Suprapubic skin (tissue), 4 donors: ENCODE data around the gene PHTF2. TPM values are rescaled to one million over a fixed set of nuclear protein-coding genes. Genes with fewer than 3 reads are reported as not detected.

Experiments
- DNase-seq, 2 donors: peaks; one replicate each; pipeline ENCODE4 v3.0.0-alpha.2; 2019; ENCODE audit warnings: low spot score in 2 of 2
- H3K27ac ChIP-seq: fragments of 200-600 bp; sonication (generic); one replicate; pipeline ENCODE4 v1.5.1; 2019
- H3K27me3 ChIP-seq: fragments of 200-600 bp; sonication (generic); one replicate; pipeline ENCODE4 v1.5.1; 2019
- H3K36me3 ChIP-seq: fragments of 200-600 bp; sonication (generic); one replicate; pipeline ENCODE4 v1.5.1; 2019
- H3K4me1 ChIP-seq: fragments of 200-600 bp; sonication (generic); one replicate; pipeline ENCODE4 v1.5.1; 2019
- H3K4me3 ChIP-seq: fragments of 200-600 bp; sonication (generic); one replicate; pipeline ENCODE4 v1.5.1; 2019; ENCODE audit warnings: mild to moderate bottlenecking
- H3K9me3 ChIP-seq: fragments of 200-600 bp; sonication (generic); one replicate; pipeline ENCODE4 v1.5.1; 2019
- EP300 ChIP-seq: sonication (generic); formaldehyde crosslinking; IDR thresholded peaks from one replicate; pipeline ENCODE4 v1.6.1; 2017; ENCODE audit warnings: antibody characterized with exemption
- POLR2A ChIP-seq, 2 donors: fragments of 450-650 bp; IDR thresholded peaks; one replicate each; pipeline ENCODE4 v1.6.1; 2017; ENCODE audit warnings: antibody characterized with exemption in 2 of 2, mild to moderate bottlenecking in 2 of 2, moderate library complexity in 2 of 2
- POLR2AphosphoS5 ChIP-seq, 3 donors: sonication (generic); formaldehyde crosslinking; IDR thresholded peaks; one replicate each; pipeline ENCODE4 v1.6.1; 2017; ENCODE audit warnings: antibody characterized with exemption in 3 of 3
- WGBS: methylation state at CpG from one replicate; pipeline ENCODE4 v1.1.5; 2018; 5-methylcytosine and 5-hydroxymethylcytosine counted together
- total RNA-seq, 4 donors: library from RNA; depleted of rRNA; stranded (reverse); fragments of >200 nt; gene quantifications; one replicate each; pipeline ENCODE4 v1.1.0, GENCODE V29; 2016
- TF ChIP-seq, protein P1 (sequence below), 2 donors: fragments of 200-600 bp in 1 of 2; fragments of 450-650 bp in 1 of 2; sonication (generic) in 1 of 2; IDR thresholded peaks; one replicate each; pipeline ENCODE4 v1.5.1; 2016 to 2019; ENCODE audit warnings: antibody characterized with exemption in 2 of 2, mild to moderate bottlenecking in 1 of 2, moderate library complexity in 1 of 2

Gene PHTF2
- total RNA-seq, 4 donors from 2014 or later: 9.6 to 33.7 (median 15.7) TPM

DNA sequence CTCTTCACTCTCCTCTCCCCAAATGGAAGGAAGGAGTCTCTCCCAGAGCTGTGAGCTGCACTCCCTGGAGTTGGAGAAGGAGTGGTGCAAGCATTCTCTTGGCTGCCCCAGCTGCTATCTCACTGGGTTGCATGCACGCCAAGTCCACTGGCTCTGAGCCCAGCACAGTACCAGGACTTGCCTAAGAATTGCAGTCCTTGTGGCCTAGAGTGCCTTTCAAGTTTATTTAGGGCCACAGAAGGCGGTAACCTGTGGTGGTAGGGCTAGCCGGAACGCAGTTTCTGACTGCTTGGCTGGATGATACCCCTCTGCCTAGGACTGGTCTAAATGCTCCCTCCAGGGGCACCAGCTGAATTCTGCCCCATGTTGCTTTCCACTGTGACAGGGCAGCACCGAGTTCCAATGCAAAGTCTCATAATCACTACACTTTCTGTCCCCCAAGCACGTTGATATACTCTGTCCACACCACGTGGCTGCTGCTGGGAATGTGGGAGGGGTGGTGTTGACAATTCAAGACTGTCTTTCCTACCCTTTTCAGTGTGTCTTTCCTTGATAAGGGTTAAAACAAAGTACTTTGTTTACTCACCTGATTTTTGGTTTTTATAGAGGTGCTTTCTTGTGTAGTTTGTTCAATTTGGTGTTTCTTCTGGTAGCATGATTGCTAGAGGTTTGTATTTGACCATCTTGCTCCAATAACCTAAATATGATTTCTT is 57.0 kb downstream of the PHTF2 start:
- no peaks in the 10 kb centered on the region for H3K27me3 ChIP-seq
- no peak overlapping the region for H3K27ac ChIP-seq
- DNase-seq: no peak
- peaks cover 5% of the 10 kb centered on the region for H3K36me3 ChIP-seq
- no peak overlapping the region for H3K4me3 ChIP-seq
- no peaks in the 10 kb centered on the region for H3K9me3 ChIP-seq
- 78% methylated on average over 4 of the region's 7 CpGs for WGBS
- no peaks in the 10 kb centered on the region for H3K4me1 ChIP-seq
- TF ChIP-seq POLR2A (IDR thresholded peaks at IDR 0.05) (no peak), POLR2AphosphoS5 (IDR thresholded peaks at IDR 0.05) (no peak), EP300 (no peak)
- TF ChIP-seq, protein P1, sequence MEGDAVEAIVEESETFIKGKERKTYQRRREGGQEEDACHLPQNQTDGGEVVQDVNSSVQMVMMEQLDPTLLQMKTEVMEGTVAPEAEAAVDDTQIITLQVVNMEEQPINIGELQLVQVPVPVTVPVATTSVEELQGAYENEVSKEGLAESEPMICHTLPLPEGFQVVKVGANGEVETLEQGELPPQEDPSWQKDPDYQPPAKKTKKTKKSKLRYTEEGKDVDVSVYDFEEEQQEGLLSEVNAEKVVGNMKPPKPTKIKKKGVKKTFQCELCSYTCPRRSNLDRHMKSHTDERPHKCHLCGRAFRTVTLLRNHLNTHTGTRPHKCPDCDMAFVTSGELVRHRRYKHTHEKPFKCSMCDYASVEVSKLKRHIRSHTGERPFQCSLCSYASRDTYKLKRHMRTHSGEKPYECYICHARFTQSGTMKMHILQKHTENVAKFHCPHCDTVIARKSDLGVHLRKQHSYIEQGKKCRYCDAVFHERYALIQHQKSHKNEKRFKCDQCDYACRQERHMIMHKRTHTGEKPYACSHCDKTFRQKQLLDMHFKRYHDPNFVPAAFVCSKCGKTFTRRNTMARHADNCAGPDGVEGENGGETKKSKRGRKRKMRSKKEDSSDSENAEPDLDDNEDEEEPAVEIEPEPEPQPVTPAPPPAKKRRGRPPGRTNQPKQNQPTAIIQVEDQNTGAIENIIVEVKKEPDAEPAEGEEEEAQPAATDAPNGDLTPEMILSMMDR (IDR thresholded peaks at IDR 0.05): no peak

DNA sequence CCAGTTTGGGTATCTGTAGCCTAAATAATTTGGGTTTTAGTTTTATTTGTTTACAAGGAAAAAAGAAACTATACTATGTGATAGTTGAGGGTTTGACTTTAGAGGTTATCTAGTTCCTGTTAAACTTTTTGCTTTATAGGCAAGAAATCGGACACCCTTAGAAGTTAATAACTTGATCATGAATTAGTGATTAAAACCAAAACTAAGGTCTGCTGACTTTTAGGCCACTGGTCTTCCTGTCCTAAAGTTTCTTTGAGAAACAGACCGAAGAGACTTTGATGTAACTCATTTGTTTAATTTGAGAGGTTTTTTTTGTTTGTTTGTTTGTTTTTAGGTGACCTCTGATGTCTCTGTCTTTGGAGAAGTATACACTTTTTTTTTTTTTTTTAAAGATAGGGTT is 59.7 kb downstream of the PHTF2 start:
- Histone ChIP-seq H3K27ac (no peak overlapping the region), H3K4me3 (no peak overlapping the region), H3K27me3 (no peaks in the 10 kb centered on the region), H3K36me3 (peaks cover 5% of the 10 kb centered on the region), H3K9me3 (no peaks in the 10 kb centered on the region), H3K4me1 (peaks cover 8% of the 10 kb centered on the region)
- no peak for DNase-seq
- 87% methylated on average over 2 of the region's 2 CpGs for WGBS
- TF ChIP-seq POLR2AphosphoS5 (IDR thresholded peaks at IDR 0.05) (no peak), EP300 (no peak), POLR2A (IDR thresholded peaks at IDR 0.05) (no peak)
- TF ChIP-seq, protein P1 (IDR thresholded peaks at IDR 0.05): no peak

DNA sequence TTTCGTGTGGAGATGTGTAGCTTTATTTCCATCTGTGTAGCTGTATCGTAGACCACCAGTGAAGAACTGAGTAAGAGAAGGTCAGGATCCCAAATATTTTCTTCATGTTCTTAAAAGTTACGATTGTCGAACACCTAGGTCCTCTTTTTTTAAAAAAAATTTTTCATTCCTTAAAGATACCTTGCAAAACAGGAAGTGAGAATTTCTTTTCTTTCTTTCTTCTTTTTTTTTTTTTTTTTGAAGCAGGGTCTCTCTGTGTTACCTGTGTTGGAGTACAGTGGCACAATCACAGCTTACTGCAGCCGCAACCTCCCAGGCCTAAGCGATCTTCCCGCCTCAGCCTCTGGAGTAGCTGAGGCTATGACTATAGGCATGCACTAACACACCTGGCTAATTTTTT is 60.8 kb downstream of the PHTF2 start:
- Histone ChIP-seq H3K27ac (no peak overlapping the region), H3K9me3 (no peaks in the 10 kb centered on the region), H3K4me3 (no peak overlapping the region), H3K4me1 (peaks cover 8% of the 10 kb centered on the region), H3K27me3 (no peaks in the 10 kb centered on the region), H3K36me3 (peaks cover 5% of the 10 kb centered on the region)
- 93% methylated on average over 7 of the region's 7 CpGs for WGBS
- DNase-seq: no peak
- TF ChIP-seq, protein P1 (IDR thresholded peaks at IDR 0.05): no peak
- TF ChIP-seq POLR2A (IDR thresholded peaks at IDR 0.05): no peak
- TF ChIP-seq POLR2AphosphoS5 (IDR thresholded peaks at IDR 0.05): no peak
- TF ChIP-seq EP300: no peak

DNA sequence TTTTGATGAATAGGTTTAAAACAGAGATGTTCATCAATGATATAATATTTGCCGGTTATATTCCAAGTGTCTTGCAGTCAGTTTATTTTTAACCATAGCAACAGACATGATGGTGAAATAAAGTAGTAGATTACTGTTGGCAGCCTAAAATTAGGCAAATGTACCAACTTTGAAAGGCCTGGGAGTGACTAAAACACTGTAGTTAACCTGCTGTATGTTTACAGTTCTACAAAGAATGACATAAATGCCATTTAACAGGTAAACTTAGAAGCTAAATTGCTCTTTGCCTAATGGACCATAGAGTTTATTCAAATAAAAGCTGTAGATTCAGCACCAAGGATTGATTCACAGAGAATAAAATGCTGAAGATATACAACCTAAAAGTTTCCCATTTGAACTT is 64.1 kb downstream of the PHTF2 start:
- no peak overlapping the region for H3K4me3 ChIP-seq
- H3K27me3 ChIP-seq: no peaks in the 10 kb centered on the region
- TF ChIP-seq EP300: no peak
- TF ChIP-seq, protein P1 (IDR thresholded peaks at IDR 0.05): no peak
- TF ChIP-seq POLR2A (IDR thresholded peaks at IDR 0.05): no peak
- no peak for TF ChIP-seq POLR2AphosphoS5 (IDR thresholded peaks at IDR 0.05)
- H3K36me3 ChIP-seq: no peaks in the 10 kb centered on the region
- peaks cover 15% of the 10 kb centered on the region for H3K4me1 ChIP-seq
- H3K9me3 ChIP-seq: no peaks in the 10 kb centered on the region
- 38% methylated on average over 1 of the region's 1 CpG for WGBS
- DNase-seq: no peak
- H3K27ac ChIP-seq: no peak overlapping the region

DNA sequence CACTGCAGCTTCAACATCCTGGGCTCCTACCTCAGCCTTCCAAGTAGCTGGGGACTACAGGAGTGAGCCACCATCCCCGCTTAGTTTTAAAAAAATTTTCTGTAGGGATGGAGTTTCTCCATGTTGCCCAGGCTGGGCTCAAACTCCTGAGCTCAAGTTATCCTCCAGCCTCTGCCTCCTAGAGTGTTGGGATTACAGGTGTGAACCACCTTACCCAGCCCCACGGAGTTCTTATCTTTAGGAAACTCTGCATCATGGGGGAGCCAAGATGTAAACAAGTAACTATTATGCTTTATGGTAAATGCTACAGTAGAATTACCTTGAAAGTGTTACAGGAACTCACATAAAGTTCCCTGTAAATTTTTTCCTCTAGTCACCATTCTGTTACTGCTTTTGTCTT is 65.3 kb downstream of the PHTF2 start:
- Histone ChIP-seq H3K27me3 (no peaks in the 10 kb centered on the region), H3K9me3 (no peaks in the 10 kb centered on the region), H3K27ac (no peak overlapping the region), H3K36me3 (no peaks in the 10 kb centered on the region), H3K4me3 (no peak overlapping the region), H3K4me1 (peaks cover 15% of the 10 kb centered on the region)
- WGBS: 88% methylated on average over 2 of the region's 2 CpGs
- TF ChIP-seq, protein P1 (IDR thresholded peaks at IDR 0.05): no peak
- no peak for TF ChIP-seq POLR2AphosphoS5 (IDR thresholded peaks at IDR 0.05)
- no peak for TF ChIP-seq EP300
- TF ChIP-seq POLR2A (IDR thresholded peaks at IDR 0.05): no peak
- DNase-seq: no peak
